Medulla oblongata (tissue), 1 donor: ENCODE data around the gene TTLL5.

Experiments used
- DNase-seq: peaks from one replicate; pipeline ENCODE4 v3.0.0-alpha.2; 2015; ENCODE audit errors: extremely low spot score

The TTLL5 gene, protein sequence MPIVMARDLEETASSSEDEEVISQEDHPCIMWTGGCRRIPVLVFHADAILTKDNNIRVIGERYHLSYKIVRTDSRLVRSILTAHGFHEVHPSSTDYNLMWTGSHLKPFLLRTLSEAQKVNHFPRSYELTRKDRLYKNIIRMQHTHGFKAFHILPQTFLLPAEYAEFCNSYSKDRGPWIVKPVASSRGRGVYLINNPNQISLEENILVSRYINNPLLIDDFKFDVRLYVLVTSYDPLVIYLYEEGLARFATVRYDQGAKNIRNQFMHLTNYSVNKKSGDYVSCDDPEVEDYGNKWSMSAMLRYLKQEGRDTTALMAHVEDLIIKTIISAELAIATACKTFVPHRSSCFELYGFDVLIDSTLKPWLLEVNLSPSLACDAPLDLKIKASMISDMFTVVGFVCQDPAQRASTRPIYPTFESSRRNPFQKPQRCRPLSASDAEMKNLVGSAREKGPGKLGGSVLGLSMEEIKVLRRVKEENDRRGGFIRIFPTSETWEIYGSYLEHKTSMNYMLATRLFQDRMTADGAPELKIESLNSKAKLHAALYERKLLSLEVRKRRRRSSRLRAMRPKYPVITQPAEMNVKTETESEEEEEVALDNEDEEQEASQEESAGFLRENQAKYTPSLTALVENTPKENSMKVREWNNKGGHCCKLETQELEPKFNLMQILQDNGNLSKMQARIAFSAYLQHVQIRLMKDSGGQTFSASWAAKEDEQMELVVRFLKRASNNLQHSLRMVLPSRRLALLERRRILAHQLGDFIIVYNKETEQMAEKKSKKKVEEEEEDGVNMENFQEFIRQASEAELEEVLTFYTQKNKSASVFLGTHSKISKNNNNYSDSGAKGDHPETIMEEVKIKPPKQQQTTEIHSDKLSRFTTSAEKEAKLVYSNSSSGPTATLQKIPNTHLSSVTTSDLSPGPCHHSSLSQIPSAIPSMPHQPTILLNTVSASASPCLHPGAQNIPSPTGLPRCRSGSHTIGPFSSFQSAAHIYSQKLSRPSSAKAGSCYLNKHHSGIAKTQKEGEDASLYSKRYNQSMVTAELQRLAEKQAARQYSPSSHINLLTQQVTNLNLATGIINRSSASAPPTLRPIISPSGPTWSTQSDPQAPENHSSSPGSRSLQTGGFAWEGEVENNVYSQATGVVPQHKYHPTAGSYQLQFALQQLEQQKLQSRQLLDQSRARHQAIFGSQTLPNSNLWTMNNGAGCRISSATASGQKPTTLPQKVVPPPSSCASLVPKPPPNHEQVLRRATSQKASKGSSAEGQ (N-terminal part only)

GRCh38 chr14:75660630-75661498, at the start of gene TTLL5, which contains the start of gene ERG28:
Gene TTLL5 (plus strand): TSS chr14:75661246. CDS start chr14:75663150, 1,904 bp downstream.
Gene ERG28 (minus strand): TSS chr14:75660876. CDS start chr14:75657502, 3,374 bp downstream.
- DNase-seq, result peak; percentile 99

- DNase-seq, result no peak
Observed at GRCh38 chr14:75612157-75612556, 48.9 kb upstream of the TTLL5 start.

- peak; percentile 20 for DNase-seq
Observed at GRCh38 chr14:75614179-75614578, 46.9 kb upstream of the TTLL5 start.

DNA sequence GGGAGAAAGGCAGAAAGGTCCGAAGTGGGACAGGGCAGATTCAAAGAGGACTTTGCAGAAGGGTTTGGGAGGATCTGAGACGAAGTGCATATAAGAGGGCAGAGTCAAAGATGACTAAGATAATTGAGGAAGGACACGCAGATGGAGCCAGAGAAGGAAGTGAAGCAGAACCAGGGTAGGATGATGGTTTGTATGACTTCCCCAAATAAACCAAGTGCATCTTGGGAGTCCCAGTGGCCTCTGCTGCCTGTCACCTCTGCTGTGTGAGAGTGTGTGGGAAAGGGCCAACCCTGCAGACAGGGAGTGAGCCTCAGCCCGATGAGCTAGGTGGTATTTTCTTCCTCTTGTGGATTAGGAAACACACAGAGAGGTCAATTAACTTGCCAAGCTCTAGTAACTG, 45.8 kb upstream of the TTLL5 start:
- DNase-seq, result peak; percentile 69

- DNase-seq, result no peak
Observed at GRCh38 chr14:75619548-75619947, 41.5 kb upstream of the TTLL5 start.

DNA sequence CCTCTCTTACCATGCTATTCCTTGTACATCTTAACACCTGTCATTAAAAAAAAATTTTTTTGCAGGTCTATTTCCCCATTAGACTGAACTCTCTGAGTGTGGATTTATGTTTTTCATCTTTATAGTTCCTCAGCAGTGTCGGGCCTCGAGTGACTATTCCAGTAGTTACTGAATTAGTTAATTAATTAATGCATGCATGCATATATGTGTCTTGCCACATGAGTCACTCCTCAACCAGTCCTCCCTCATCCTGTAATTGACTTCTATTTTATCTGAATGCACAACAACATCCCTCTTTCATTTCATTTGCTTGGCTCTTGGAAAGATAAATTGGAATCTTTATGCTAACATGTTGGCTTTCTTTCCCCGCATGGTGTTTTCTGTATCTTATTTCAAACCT, 36.0 kb upstream of the TTLL5 start:
- no peak for DNase-seq

- no peak for DNase-seq
Observed at GRCh38 chr14:75626396-75626795, 34.6 kb upstream of the TTLL5 start.

- DNase-seq, result no peak
Observed at GRCh38 chr14:75626863-75627262, 34.2 kb upstream of the TTLL5 start.

GRCh38 chr14:75627406-75627805, 33.6 kb upstream of the TTLL5 start:
- DNase-seq, result no peak

GRCh38 chr14:75628816-75629215, 32.2 kb upstream of the TTLL5 start:
- DNase-seq, result no peak

- DNase-seq, result no peak
Observed at GRCh38 chr14:75630695-75631452, 30.2 kb upstream of the TTLL5 start.

DNA sequence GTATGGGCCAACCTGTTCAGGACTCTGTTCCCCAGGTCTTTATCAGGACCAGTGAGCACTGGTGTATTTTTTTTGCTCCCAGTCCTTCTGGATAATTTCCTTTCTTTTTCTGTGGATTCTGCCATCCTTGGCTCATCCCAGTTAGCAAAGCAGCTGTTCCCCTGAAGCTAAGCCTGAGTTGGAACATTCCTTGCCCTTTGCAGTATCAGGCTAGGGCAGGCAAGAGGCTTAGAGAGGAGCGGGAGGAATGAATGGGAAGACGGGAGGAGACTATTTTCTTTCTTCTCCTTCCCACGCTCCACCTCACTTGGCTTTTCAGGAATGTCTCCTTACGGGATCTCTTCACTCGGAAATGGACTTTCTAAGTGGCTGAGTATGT, 29.6 kb upstream of the TTLL5 start:
- DNase-seq, result no peak

GRCh38 chr14:75634848-75635247, 26.2 kb upstream of the TTLL5 start:
- DNase-seq, result no peak

DNA sequence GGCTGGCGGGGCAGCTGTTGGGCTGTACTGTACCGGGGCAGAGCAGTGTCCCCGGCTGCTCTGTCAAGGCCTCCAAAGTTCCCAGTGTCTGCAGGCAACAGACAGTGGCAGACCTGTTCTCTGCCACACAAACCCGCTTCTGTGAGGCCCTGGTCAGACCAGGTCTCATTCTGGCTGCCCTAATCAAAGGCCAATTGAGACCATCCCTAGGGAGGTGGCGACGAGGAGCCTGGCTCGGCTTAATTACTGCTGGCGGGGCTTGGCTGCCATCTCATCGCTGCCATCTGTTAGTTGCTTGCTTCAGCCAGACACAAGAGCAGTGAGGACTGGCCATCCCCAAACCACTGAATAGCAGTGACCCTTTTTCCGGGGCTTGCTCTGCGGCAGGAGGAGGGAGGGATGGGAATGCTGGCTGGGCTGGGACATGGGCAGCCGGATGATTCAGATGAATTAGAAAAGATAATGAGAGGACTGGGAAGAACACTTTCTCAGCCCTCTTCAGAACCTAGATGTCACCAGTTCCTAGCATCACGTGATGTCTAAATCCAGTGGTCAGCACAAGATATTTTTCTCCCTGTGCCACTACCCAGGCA, 24.9 kb upstream of the TTLL5 start:
- DNase-seq, result peak; percentile 64

GRCh38 chr14:75640876-75641275, 20.2 kb upstream of the TTLL5 start:
- no peak for DNase-seq

GRCh38 chr14:75643985-75644384, 17.1 kb upstream of the TTLL5 start:
- no peak for DNase-seq

DNA sequence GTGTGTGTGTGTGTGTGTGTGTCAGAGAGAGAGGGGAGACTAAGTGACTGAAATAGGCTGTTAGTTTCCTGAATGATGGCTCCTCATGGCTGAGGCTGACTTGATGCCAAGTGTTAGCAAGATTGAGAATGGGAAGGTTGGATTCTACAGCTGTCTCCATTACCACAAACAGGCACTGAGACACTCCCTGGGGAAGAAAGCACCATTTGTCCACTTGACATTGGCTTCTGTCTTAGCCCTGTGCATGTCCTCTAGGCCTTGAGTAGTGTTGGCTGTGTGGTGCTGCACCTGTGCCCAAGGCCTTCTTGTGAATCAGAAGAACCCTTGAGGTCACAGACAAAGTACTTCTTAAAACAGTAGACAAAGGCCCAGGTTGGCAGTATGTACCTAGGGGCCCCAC, 16.0 kb upstream of the TTLL5 start:
- no peak for DNase-seq

- no peak for DNase-seq
Observed at GRCh38 chr14:75646762-75647161, 14.3 kb upstream of the TTLL5 start.

GRCh38 chr14:75647640-75648039, 13.4 kb upstream of the TTLL5 start:
- no peak for DNase-seq
